Panc1 (cell line): ENCODE measurements around the gene MLLT3. TPM values are rescaled to one million over a fixed set of nuclear protein-coding genes. Genes with fewer than 3 reads are reported as not detected.

Experiments used
- ATAC-seq: fragments of 200-7000 bp; cut with Tn5 transposase; 2 replicates; pipeline ENCODE4 v1.9.1; 2020; ENCODE audit warnings: mild to moderate bottlenecking, moderate library complexity
- BruUV-seq: library from RNA; stranded (reverse); fragments of 400-500 nt; replicated peaks from 2 replicates; lab custom pipeline; 2021; lab: Mats Ljungman, UMichigan
- CTCF ChIA-PET: fragments of 300-600 bp; sonication (Branson Sonifier 250); formaldehyde crosslinking; loops from one replicate; lab custom pipeline; 2022; ENCODE audit warnings: antibody characterized with exemption; lab: Charles Lee
- POLR2A ChIA-PET: fragments of 300-600 bp; sonication (Branson Sonifier 250); formaldehyde crosslinking; loops from one replicate; lab custom pipeline; 2022; ENCODE audit warnings: antibody characterized with exemption; lab: Charles Lee
- DNase-seq: peaks from one replicate; pipeline ENCODE4 v3.0.0-alpha.2; 2010; ENCODE audit warnings: low read depth, low spot score
- H3K27ac ChIP-seq: 2 replicates; pipeline ENCODE4 v1.5.1; 2011; ENCODE audit warnings: mild to moderate bottlenecking, low read length, inconsistent platforms
- H3K27me3 ChIP-seq: fragments of 200-500 bp; sonication (Bioruptor generic); 2 replicates; pipeline ENCODE4 v1.6.0; 2014; ENCODE audit warnings: low read length, inconsistent platforms; ENCODE audit not compliant: control insufficient read depth, insufficient read depth
- H3K36me3 ChIP-seq: fragments of 200-500 bp; sonication (Bioruptor generic); 2 replicates; pipeline ENCODE4 v1.5.1; 2014; ENCODE audit warnings: inconsistent platforms, mild to moderate bottlenecking, low read length, moderate library complexity; ENCODE audit not compliant: control insufficient read depth, insufficient read depth
- H3K4me1 ChIP-seq: 2 replicates; pipeline ENCODE4 v1.5.1; 2011; ENCODE audit warnings: inconsistent platforms, mild to moderate bottlenecking, low read length, moderate library complexity; ENCODE audit not compliant: control insufficient read depth, insufficient read depth
- H3K4me3 ChIP-seq, 2 experiments: 2 replicates each; pipeline ENCODE4 v1.5.1; 2011 to 2012; ENCODE audit warnings: low read depth in 2 of 2, low read length in 2 of 2, mild to moderate bottlenecking in 2 of 2, inconsistent platforms in 1 of 2, moderate library complexity in 1 of 2
- H3K9me3 ChIP-seq: fragments of 200-500 bp; sonication (Bioruptor generic); 2 replicates; pipeline ENCODE4 v1.5.1; 2014; ENCODE audit warnings: low read depth, mild to moderate bottlenecking, inconsistent platforms, low read length, moderate library complexity; ENCODE audit not compliant: control insufficient read depth, insufficient read depth
- POLR2AphosphoS5 ChIP-seq: IDR thresholded peaks from 2 replicates; pipeline ENCODE4 v1.6.1; 2012; ENCODE audit warnings: mild to moderate bottlenecking, low read depth, low read length, moderate library complexity
- SIN3A ChIP-seq: IDR thresholded peaks from 2 replicates; pipeline ENCODE4 v1.6.1; 2012; ENCODE audit warnings: low read depth, mild to moderate bottlenecking, low read length, moderate library complexity, borderline replicate concordance; ENCODE audit not compliant: insufficient read depth
- TCF7L2 ChIP-seq: IDR thresholded peaks from 2 replicates; pipeline ENCODE4 v1.6.1; 2011; ENCODE audit warnings: mild to moderate bottlenecking, low read depth, low read length, inconsistent platforms
- in situ Hi-C: cut with HindIII; loops from 2 replicates; pipeline ENCODE4 v1.10.0; 2016; ENCODE audit warnings: low sequenced_read_pairs, low pct_unique_long_range_greater_than_20kb
- intact Hi-C: fragments of 100-400 bp; cut with micrococcal nuclease; formaldehyde crosslinking; loops from one replicate; pipeline ENCODE4 v1.10.0; 2022; ENCODE audit not compliant: unreplicated experiment
- total RNA-seq: library from RNA; stranded (reverse); gene quantifications from one replicate; pipeline ENCODE4 v1.2.1, GENCODE V29; 2021; ENCODE audit not compliant: unreplicated experiment
- TF ChIP-seq, protein P1 (sequence below), 2 experiments: IDR thresholded peaks; 2 replicates each; pipeline ENCODE4 v1.6.1; 2011 to 2012; ENCODE audit warnings: low read depth in 2 of 2, control low read depth in 1 of 2, low read length in 1 of 2, mild to moderate bottlenecking in 1 of 2, moderate library complexity in 1 of 2; ENCODE audit not compliant: insufficient read depth in 1 of 2
- TF ChIP-seq, protein P2 (sequence below): fragments of 450-650 bp; IDR thresholded peaks from 2 replicates; pipeline ENCODE4 v1.5.1; 2017; ENCODE audit warnings: mild to moderate bottlenecking

Gene MLLT3
- total RNA-seq, 1 experiment from 2014 or later = 0.49 TPM

DNA sequence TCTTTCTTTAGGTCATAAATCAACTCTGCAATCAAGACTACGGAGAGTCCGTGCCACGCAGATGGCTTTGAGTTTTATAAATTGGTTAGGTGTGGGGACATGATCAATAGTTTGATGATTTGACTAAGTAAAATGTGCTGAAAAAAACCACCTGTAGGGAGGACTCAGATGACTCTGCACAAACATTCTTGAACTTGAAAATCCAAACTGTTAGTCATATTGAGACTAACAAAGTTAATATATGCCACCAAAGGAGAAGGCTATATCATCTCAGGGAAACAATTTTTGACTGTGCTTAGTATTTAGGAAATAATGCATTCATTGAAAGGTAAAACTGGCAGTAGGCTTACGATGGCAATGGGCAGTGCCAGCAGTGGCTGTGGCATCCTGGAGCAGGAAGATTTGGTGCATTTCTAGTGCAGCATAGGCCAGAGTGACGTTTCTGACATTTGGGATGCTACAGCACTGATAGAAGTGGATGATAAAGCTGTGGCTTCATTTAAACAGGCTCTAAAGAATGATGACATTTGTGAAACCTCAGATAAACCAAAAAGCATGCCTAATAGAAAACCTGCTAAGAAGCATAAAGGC is 291.1 kb downstream of the MLLT3 start:
- Histone ChIP-seq H3K27me3 (no peaks in the 10 kb centered on the region), H3K9me3 (no peaks in the 10 kb centered on the region), H3K36me3 (no peaks in the 10 kb centered on the region), H3K4me1 (no peaks in the 10 kb centered on the region), H3K27ac (no peak overlapping the region), H3K4me3 (no peak overlapping the region)
- CTCF ChIA-PET = no interaction called here
- intact Hi-C loops (no loop called here), in situ Hi-C loops (no loop called here)
- TF ChIP-seq SIN3A (no peak), TCF7L2 (no peak), POLR2AphosphoS5 (no peak)
- TF ChIP-seq, protein P1, sequence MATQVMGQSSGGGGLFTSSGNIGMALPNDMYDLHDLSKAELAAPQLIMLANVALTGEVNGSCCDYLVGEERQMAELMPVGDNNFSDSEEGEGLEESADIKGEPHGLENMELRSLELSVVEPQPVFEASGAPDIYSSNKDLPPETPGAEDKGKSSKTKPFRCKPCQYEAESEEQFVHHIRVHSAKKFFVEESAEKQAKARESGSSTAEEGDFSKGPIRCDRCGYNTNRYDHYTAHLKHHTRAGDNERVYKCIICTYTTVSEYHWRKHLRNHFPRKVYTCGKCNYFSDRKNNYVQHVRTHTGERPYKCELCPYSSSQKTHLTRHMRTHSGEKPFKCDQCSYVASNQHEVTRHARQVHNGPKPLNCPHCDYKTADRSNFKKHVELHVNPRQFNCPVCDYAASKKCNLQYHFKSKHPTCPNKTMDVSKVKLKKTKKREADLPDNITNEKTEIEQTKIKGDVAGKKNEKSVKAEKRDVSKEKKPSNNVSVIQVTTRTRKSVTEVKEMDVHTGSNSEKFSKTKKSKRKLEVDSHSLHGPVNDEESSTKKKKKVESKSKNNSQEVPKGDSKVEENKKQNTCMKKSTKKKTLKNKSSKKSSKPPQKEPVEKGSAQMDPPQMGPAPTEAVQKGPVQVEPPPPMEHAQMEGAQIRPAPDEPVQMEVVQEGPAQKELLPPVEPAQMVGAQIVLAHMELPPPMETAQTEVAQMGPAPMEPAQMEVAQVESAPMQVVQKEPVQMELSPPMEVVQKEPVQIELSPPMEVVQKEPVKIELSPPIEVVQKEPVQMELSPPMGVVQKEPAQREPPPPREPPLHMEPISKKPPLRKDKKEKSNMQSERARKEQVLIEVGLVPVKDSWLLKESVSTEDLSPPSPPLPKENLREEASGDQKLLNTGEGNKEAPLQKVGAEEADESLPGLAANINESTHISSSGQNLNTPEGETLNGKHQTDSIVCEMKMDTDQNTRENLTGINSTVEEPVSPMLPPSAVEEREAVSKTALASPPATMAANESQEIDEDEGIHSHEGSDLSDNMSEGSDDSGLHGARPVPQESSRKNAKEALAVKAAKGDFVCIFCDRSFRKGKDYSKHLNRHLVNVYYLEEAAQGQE (IDR thresholded peaks at IDR 0.05; ENCODE audit: insufficient read depth in 1 of 2, low read depth in 2 of 2, low read length in 1 of 2) = no peak
- TF ChIP-seq, protein P2, sequence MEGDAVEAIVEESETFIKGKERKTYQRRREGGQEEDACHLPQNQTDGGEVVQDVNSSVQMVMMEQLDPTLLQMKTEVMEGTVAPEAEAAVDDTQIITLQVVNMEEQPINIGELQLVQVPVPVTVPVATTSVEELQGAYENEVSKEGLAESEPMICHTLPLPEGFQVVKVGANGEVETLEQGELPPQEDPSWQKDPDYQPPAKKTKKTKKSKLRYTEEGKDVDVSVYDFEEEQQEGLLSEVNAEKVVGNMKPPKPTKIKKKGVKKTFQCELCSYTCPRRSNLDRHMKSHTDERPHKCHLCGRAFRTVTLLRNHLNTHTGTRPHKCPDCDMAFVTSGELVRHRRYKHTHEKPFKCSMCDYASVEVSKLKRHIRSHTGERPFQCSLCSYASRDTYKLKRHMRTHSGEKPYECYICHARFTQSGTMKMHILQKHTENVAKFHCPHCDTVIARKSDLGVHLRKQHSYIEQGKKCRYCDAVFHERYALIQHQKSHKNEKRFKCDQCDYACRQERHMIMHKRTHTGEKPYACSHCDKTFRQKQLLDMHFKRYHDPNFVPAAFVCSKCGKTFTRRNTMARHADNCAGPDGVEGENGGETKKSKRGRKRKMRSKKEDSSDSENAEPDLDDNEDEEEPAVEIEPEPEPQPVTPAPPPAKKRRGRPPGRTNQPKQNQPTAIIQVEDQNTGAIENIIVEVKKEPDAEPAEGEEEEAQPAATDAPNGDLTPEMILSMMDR = no peak
- POLR2A ChIA-PET = no interaction called here
- ATAC-seq (no peak), DNase-seq (no peak)
- BruUV-seq = no TSS peak

DNA sequence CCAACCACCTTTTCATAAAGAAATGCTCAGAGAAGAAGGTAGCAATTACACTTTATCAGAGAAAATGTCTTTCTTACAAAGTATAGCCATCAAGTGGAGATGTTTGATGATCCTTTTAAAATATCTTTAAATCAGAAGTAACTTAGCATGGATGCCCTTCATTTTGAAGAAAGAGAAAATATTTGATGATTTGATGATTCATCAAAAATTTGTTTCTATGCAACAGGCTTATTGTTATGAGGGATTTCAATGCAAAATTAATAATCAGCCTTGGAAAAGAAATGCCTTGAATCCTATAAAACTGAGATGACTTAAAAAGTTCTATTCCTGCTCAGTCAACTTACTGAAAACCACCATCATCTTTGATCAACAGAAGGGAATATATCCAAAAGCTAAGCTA is 291.6 kb downstream of the MLLT3 start:
- CTCF ChIA-PET = no interaction called here
- H3K36me3 ChIP-seq = no peaks in the 10 kb centered on the region
- no peaks in the 10 kb centered on the region for H3K4me1 ChIP-seq
- no peaks in the 10 kb centered on the region for H3K9me3 ChIP-seq
- H3K4me3 ChIP-seq = no peak overlapping the region
- intact Hi-C loops (no loop called here), in situ Hi-C loops (no loop called here)
- POLR2A ChIA-PET = no interaction called here
- no peaks in the 10 kb centered on the region for H3K27me3 ChIP-seq
- DNase-seq = no peak
- TF ChIP-seq SIN3A (no peak), POLR2AphosphoS5 (no peak), TCF7L2 (no peak)
- TF ChIP-seq, protein P2 = no peak
- TF ChIP-seq, protein P1 (IDR thresholded peaks at IDR 0.05; ENCODE audit: insufficient read depth in 1 of 2, low read depth in 2 of 2, low read length in 1 of 2) = no peak
- ATAC-seq = no peak
- no peak overlapping the region for H3K27ac ChIP-seq
- no TSS peak for BruUV-seq
